ENCODE results near the gene LRP11.

- no peak for TF ChIP-seq POLR2A (IDR thresholded peaks at IDR 0.05)
- no peak for TF ChIP-seq CTCF (IDR thresholded peaks at IDR 0.05)
Observed at GRCh38 chr6:149887343-149887742, 23.2 kb upstream of the LRP11 start.

Measured in adrenal gland (tissue), 5 donors.